ENCODE data around the gene DCLK1. TPM values are rescaled to one million over a fixed set of nuclear protein-coding genes. Genes with fewer than 3 reads are reported as not detected.
"Not testable (repeated sequence)": the region's sequence is repeated elsewhere in the genome, so short reads cannot be mapped to it uniquely, and the experiment has no call there.

The DCLK1 gene
- total RNA-seq, 1 donor from 2014 or later, result 8.5 TPM

- DNase-seq (ENCODE audit: low read depth in 2 of 2), result no peak
Measured at GRCh38 chr13:36086117-36086516, 45.1 kb downstream of the DCLK1 start.

- no peak for DNase-seq (ENCODE audit: low read depth in 2 of 2)
Measured at GRCh38 chr13:36084131-36084530, 47.1 kb downstream of the DCLK1 start.

- DNase-seq (ENCODE audit: low read depth in 2 of 2), result no peak
Measured at GRCh38 chr13:36082806-36083205, 48.4 kb downstream of the DCLK1 start.

- peak in 1 of 2 donors; percentile 8 for DNase-seq (ENCODE audit: low read depth in 2 of 2)
Measured at GRCh38 chr13:36082396-36082795, 48.8 kb downstream of the DCLK1 start.

GRCh38 chr13:36076211-36076610 lies 55.0 kb downstream of the DCLK1 start:
- no peak for DNase-seq (ENCODE audit: low read depth in 2 of 2)

GRCh38 chr13:36074659-36075058 lies 56.5 kb downstream of the DCLK1 start:
- no peak for DNase-seq (ENCODE audit: low read depth in 2 of 2)

GRCh38 chr13:36072152-36072935 lies 58.8 kb downstream of the DCLK1 start:
- DNase-seq (ENCODE audit: low read depth in 2 of 2), result no peak

GRCh38 chr13:36070504-36071192 lies 60.5 kb downstream of the DCLK1 start:
- not testable (repeated sequence) for DNase-seq (ENCODE audit: low read depth in 2 of 2)

- no peak for DNase-seq (ENCODE audit: low read depth in 2 of 2)
Measured at GRCh38 chr13:36069881-36070366, 61.3 kb downstream of the DCLK1 start.

GRCh38 chr13:36068991-36069390 lies 62.2 kb downstream of the DCLK1 start:
- DNase-seq (ENCODE audit: low read depth in 2 of 2), result no peak

GRCh38 chr13:36068566-36068965 lies 62.6 kb downstream of the DCLK1 start:
- no peak for DNase-seq (ENCODE audit: low read depth in 2 of 2)

- DNase-seq (ENCODE audit: low read depth in 2 of 2), result no peak
Measured at GRCh38 chr13:36067746-36068381, 63.3 kb downstream of the DCLK1 start.

- DNase-seq (ENCODE audit: low read depth in 2 of 2), result no peak
Measured at GRCh38 chr13:36062249-36062648, 68.9 kb downstream of the DCLK1 start.

GRCh38 chr13:36061621-36062020 lies 69.6 kb downstream of the DCLK1 start:
- DNase-seq (ENCODE audit: low read depth in 2 of 2), result no peak

- no peak for DNase-seq (ENCODE audit: low read depth in 2 of 2)
Measured at GRCh38 chr13:36061054-36061453, 70.1 kb downstream of the DCLK1 start.

- no peak for DNase-seq (ENCODE audit: low read depth in 2 of 2)
Measured at GRCh38 chr13:36059321-36059720, 71.9 kb downstream of the DCLK1 start.

GRCh38 chr13:36058116-36058515 lies 73.1 kb downstream of the DCLK1 start:
- DNase-seq (ENCODE audit: low read depth in 2 of 2), result no peak

GRCh38 chr13:36057547-36057946 lies 73.6 kb downstream of the DCLK1 start:
- no peak for DNase-seq (ENCODE audit: low read depth in 2 of 2)

- DNase-seq (ENCODE audit: low read depth in 2 of 2), result no peak
Measured at GRCh38 chr13:36057041-36057440, 74.1 kb downstream of the DCLK1 start.

GRCh38 chr13:36055366-36055765 lies 75.8 kb downstream of the DCLK1 start:
- no peak for DNase-seq (ENCODE audit: low read depth in 2 of 2)

- DNase-seq (ENCODE audit: low read depth in 2 of 2), result no peak
Measured at GRCh38 chr13:36054041-36054440, 77.1 kb downstream of the DCLK1 start.

GRCh38 chr13:36051082-36051481 lies 80.1 kb downstream of the DCLK1 start:
- DNase-seq (ENCODE audit: low read depth in 2 of 2), result no peak

Measured in lung microvascular endothelial cell (primary cell).